Posterior vena cava (tissue), 2 donors: Measurements from ENCODE around the gene DCAF4. TPM values are rescaled to one million over a fixed set of nuclear protein-coding genes. Genes with fewer than 3 reads are reported as not detected.
"Not testable (repeated sequence)": the region's sequence is repeated elsewhere in the genome, so short reads cannot be mapped to it uniquely, and the experiment has no call there.

Source experiments
- DNase-seq: peaks from one replicate; pipeline ENCODE4 v3.0.0-alpha.2; 2020; ENCODE audit warnings: low spot score
- intact Hi-C, 2 donors: fragments of 100-400 bp; cut with DNase I; formaldehyde crosslinking; loops; one replicate each; pipeline versions ENCODE4 v1.14.1 to v1.14.2; 2022 to 2023
- total RNA-seq, 2 donors: library from RNA; stranded (reverse); fragmentation: NEBNext Ultra II Directional; extraction: Animal tissue kit (Norgen Biotek cat#: 25700); gene quantifications; one replicate each; pipeline ENCODE4 v1.2.1, GENCODE V29; 2021
- donor health status: DM: yes; HTN: yes; CAD: no.
- donor health status: DM: yes; HTN: yes; CAD: no.

DCAF4 gene
- total RNA-seq, 2 donors from 2014 or later: 7.4 to 11.3 TPM

DNA sequence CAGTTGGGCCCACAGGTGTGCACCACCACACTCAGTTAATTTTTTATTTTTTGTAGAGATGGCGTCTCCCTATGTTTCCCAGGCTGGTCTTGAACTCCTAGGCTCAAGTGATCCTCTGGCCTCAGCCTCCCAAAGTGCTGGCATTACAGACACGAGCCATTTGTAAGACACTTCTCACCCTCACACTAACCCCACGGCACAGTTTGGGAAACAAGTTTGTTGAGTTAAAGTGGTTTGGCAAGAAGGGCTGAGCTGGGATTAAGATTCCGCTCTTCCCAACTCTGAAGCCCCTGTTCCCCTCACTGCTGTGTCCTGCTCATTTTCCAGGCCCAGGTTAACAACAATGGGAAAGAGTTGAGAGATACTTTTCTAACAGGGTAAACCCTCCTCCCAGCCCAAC lies 34.8 kb downstream of the DCAF4 start:
- intact Hi-C loops, DNase-seq: not testable (repeated sequence)

DNA sequence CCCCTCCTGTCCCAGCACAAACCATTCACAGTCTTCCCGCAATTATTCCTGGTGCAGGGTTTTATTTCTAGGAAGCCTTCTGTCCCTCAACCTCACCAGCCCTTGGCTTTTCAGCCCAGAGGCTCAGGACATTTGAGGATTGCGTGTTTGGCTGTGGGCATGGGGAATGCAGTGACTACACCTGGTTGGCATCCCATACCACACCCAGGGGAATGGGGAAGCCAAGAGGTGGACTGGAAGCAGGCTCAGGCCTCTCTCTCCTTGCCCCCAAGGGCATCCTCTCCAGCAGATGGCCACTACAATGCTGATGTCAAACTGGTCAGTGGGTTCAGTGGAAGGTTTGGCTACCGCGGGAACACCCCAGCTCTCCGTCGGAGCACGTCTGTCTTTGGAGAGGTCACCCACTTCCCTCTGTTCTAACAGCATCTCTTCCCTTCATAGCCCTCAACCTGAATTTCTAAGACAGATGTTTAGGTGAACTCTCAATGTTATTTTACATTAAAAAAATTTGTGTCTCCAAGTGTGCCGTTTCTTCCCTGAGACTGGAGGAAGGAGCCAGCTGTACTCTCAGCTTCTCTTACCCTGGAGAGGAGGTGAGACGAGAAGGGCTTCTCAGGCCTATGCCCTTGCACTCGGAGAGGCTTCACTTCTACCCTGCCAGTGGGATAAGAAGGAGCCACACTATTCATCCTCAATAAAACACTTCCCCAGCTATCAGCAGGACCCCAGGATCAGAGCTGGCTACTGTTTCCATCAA lies 35.5 kb downstream of the DCAF4 start:
- DNase-seq: no peak

DNA sequence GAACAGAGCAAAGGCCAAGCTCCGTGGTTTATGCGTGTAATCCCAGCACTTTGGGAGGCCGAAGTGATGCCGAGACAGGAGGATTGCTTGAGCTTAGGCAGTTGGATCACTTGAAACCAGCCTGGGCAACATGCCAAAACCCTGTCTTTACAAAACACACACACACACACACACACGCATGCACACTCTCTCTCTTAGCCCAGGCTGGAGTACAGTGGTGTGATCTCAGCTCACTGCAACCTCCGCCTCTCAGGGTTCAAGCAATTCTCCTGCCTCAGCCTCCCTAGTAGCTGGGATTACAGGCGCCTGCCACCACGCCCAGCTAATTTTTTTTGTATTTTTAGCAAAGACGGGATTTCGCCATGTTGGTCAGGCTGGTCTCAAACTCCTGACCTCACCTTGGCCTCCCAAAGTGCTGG lies 36.1 kb downstream of the DCAF4 start:
- DNase-seq, intact Hi-C loops: not testable (repeated sequence)

More for the DNA sequence above, 35.5 kb downstream of the DCAF4 start:
- intact Hi-C loops: no loop called here

DNA sequence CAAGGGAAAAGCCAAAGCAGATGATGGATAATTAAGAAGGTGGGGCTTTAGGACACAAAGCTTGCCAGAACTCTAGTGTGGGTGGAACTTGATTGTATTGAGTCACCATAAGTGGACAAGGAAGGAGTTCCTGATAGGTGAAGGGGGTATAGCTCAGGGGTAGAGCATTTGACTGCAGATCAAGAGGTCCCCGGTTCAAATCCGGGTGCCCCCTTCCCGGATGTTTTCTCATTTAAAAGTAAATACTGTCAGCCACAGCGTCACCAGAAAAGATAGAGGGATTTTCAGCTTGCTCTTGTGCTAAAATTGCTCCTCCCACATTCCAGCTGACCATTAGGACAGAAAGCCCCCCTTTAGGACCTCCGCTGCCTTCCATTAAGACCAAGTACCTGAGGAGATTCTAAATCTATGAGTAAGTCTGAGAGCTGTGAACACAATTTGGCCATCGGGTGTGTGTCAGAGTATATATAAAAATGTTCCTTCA lies 36.6 kb downstream of the DCAF4 start:
- intact Hi-C loops: no loop called here
- DNase-seq: no peak

DNA sequence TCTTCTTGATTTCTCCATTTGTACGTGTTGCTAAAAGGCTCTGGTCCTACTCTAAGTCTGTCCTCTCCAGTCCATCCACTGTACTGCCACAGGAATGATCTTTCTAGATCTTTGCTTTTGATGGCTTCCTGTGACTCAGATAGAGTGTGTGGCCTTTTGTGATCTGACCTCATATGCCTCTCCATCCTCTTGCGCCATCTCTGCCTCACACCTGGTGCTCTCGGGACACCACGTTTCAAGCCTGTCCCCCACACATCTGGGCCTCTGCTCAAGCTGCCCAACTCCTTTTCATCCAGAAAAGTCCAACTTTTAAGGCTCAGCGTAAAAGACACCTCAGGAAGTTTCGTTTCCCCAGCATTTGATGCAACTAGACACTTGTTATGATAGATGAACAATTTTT lies 39.0 kb downstream of the DCAF4 start:
- DNase-seq: no peak
- intact Hi-C loops: no loop called here

DNA sequence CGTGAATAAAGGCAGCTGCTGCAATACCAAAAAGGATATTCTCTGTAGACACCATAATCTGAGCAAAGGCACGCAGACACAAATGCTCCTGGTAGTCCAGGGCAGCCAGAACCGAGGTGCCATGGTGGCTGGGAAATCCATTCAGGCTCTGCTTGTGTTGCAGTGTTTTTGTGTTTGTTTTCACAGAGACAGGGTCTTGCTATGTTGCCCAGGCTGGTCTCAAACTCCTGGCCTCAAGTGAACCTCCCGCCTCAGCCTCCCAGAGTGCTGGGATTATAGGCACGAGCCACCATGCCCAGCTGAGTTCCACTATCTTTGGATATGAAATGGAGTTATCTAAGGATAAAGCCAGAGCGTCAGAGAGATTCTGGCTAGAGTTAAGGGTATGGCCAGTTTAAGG lies 39.8 kb downstream of the DCAF4 start:
- intact Hi-C loops: no loop called here
- no peak for DNase-seq

DNA sequence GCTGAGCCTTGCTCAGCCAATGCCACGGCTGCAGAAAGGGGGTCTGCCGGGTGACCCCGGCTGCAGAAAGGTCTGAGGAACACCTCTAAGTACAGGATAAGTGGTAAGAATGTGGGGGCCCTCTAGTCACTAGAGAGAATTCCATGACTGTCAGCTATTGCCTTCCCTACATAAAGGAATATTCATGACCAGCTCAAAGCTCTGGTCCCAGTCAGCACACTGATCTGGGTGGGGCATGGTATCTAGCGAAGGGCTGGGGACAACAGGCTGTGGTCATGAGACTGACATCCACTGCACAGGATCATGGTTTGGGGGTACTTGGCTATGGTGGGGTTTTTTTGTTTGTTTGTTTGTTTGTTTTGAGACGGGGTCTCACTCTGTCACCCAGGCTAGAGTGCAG lies 42.1 kb downstream of the DCAF4 start:
- intact Hi-C loops: no loop called here
- DNase-seq: no peak

DNA sequence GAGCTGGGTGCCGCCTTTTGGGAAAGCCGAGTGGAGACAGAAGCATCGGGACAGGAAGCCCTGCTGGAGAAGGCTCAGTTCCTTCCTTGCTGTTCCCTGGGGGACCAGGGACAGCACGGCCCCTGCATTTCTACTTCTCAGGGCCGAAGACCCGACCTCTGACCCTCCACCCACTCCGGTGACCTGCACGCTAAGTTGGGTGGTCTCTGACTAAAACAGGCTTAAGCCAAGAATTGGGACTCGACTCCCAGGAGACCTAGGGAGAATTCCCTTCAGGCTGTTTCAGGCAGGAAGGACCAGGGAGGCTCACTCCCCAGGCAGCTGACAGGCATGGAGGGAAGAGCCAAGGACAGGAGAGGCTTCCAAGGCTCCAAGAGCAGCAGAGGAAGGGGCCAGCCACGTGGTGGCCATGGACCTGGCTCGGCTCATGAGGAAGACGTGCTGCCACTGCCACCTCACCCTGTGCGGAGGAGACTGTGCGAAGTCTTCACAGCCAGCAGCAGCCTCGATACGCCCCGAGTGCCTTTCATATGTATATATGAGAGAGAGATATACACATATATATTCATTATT lies 43.9 kb downstream of the DCAF4 start:
- DNase-seq: no peak
- intact Hi-C loops: loop anchor here in 1 of 2 donors (5.0 kb wide), 1 partner anchor 703 kb away; no protein-coding TSS in a partner anchor

DNA sequence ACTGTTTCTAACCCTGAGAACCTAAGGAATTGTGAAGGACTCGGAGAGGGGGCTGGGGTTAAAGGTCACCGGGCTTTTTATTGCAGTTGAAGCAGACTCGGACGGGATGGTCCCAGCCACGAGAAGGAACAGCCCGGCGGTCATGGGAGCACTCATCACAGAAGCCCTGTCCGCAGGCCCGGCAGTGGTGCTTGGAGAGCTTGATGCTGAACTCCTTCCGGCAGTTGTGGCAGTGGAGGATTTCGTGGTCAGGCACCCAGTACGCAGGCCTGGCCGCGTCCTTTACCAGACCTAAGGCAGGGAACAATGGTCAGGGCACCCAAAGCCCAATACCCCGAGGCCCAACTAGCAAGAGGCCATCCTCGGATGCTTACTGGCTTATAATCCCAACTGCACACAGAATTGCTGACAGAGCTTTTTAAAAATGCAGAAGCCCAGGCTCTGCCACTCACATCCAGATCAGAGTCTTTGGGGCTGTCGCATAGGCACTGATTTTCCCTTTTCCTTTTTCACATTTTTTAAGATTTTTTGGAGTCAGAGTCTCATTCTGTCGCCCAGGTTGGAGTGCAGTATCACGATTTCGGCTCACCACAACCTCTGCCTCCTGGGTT lies 44.7 kb downstream of the DCAF4 start:
- intact Hi-C loops: loop anchor here in 1 of 2 donors (5.0 kb wide), 1 partner anchor 704 kb away; no protein-coding TSS in a partner anchor
- no peak for DNase-seq

DNA sequence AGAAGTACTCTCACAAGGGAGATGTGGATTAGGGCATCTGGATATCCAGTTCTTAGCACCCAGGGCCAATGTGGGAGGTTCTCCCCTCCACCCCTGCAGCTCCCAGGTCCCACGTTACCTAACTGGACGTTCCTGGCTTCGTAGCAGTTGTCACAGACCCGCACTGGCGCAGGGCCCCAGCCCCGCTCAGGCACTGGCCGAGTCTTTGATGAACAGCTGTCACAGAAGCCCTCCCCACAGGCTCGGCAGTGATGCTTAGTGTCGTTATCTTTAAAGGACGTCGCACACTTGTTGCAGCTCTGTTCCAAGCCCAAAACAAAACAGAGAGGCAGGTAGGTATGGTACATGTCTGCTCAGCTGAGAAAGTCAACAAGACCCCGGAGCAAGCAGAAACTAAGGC lies 48.4 kb downstream of the DCAF4 start:
- DNase-seq: no peak
- intact Hi-C loops: loop anchor here in 1 of 2 donors (5.0 kb wide), 1 partner anchor 707 kb away; no protein-coding TSS in a partner anchor

DNA sequence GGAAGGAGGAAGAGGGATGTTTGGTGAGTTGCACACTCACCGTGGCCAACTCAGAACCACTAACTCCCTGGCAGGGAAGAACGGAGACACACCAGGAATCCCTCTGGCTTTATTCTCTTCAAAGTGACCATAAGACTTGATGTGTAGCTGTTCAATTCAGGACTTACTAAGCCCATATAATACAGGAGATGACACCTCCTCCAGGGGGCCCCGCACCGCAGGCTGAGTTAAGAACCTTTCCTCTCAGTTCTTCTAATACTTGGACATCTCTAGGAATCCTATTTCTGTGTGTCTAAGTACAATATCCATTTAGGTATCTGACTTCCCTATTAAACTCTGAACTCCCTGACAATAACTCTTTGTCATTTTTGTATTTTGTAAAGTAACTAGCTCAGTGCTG lies 49.5 kb downstream of the DCAF4 start:
- intact Hi-C loops: no loop called here

DNA sequence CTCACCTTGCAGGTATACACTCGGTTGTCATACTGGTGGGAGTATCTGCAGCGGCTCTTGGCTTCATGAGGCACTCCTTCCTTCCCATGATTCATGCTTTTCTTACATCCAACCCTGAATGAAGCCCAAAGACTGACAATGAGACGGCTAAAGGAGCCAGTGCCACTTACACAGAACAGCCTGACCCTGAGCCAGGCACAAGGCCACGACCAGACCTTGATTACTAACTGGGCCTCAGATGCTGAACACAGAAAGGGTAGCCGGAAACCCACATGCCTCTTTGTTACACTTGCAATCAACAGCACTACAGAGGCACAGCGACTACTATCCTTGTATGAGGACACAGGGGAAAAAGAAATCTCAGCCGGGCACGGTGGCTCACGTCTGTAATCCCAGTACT lies 52.6 kb downstream of the DCAF4 start:
- intact Hi-C loops: no loop called here
- DNase-seq: no peak

More for the DNA sequence above, 49.5 kb downstream of the DCAF4 start:
- no peak for DNase-seq

DNA sequence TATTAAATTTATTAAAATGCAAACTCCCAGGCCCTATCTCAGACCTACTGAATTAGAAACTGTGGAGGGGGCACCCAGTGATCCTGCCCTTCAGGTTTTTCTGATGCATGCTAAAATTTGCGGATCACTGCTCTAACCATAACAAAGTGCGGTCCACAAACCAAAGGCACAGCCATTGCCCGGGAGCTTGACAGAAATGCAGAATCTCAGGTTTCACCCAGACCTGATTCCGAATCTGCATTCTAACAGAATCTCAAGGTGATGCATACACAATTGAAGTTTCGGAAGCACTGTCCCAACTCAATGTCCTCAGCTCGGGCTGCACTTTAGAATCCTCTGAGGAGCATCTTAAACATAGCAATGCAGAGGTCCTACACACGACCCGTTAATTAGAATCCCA lies 54.6 kb downstream of the DCAF4 start:
- intact Hi-C loops: no loop called here
- no peak for DNase-seq

DNA sequence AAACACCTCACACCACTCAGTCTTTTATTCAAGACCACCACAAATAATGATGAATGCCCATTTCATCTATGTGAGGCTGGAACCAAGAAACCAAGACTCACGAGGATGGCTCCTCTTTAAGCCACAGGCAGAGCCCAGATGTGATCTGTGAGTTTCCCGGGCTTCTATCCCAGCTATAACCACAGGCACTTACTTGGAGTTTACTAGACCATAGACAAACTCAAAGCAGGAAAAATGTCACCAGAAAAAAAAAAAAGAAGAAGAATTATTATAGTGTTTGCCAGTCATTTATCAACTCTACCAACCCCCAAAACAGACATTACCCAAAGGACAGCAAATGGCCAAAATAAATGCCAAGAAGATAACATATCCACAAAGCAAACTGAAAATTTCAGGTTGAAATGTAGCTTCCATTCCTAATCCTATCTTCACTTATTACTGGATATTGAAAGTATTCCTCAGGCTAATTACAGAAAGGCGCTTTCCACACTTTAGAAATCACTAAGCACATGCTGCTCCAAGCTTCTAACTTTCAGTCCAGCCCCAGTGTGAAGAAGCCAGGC lies 56.0 kb downstream of the DCAF4 start:
- DNase-seq: no peak
- intact Hi-C loops: no loop called here

DNA sequence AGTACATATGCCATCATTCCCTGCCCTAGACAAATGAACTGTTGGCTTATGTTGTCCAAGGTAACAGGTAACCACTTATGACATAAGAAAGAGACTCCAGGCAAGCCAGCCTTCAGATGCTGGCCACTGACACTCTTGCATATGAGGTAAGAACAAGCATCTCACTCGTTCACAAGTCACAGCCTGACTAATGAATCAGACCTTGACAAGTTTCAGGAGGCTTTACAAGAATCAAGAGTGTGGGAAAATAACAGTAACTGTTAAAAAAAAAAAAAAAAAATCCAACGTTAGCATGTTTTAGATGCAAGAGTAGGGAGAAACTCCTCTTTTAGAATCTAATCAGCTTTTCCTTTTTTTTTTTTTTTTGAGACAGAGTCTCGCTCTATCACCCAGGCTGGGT lies 60.0 kb downstream of the DCAF4 start:
- intact Hi-C loops: no loop called here
- no peak for DNase-seq

DNA sequence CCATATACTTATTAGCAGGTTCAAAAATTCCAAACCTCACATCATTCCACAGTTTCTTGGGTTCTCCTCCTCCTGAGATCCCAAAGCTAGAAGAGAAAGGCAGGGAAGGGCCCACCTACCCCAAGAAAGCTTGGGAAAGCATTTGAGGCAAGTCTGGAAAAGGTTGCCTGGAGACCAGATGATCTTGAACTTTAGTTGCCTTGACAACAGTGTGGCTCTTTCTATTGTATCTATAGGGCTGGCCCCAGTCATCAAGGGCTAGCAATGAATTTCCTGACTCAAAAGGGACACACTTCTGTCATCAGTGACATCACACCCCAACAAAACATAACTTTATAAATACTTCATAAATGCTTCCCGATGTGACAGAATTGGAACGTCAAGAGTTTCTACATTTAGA lies 60.6 kb downstream of the DCAF4 start:
- intact Hi-C loops: no loop called here
- DNase-seq: no peak

DNA sequence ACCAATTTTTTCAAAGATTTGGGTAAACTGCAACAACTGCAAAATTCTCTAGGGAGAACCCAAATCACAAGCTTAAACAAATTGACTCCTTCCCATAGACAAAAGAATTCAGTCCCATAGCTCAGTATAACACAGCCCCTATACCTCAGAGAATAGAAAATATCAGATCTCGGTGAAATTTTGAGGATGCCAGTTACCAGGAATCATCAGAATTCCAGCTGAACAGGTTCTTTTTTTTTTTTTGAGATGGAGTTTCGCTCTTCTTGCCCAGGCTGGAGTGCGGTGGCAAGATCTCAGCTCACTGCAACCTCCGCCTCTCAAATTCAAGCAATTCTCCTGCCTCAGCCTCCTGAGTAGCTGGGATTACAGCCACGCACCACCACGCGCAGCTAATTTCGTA lies 63.9 kb downstream of the DCAF4 start:
- intact Hi-C loops: no loop called here
- no peak for DNase-seq

DNA sequence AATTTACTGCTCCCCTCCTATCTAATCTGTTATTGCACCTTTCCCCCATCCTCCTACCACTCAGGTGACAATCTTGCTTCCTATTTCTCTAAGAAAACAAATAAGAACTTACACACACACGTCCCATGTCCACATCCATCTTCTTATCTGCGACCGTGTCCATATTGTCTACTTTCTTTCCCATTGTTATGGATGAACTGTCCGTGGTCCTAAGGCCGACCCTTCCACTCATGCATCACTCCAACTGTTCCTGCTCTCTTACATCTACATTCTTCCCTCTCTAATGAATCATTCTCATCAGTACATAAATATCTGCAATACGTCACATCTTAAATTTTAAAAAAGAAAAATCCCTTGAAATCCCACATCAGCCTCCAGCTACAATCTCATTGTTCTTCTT lies 70.7 kb downstream of the DCAF4 start:
- no peak for DNase-seq
- intact Hi-C loops: loop anchor here in 1 of 2 donors (1.0 kb wide), 1 partner anchor 20 kb away; no protein-coding TSS in a partner anchor

DNA sequence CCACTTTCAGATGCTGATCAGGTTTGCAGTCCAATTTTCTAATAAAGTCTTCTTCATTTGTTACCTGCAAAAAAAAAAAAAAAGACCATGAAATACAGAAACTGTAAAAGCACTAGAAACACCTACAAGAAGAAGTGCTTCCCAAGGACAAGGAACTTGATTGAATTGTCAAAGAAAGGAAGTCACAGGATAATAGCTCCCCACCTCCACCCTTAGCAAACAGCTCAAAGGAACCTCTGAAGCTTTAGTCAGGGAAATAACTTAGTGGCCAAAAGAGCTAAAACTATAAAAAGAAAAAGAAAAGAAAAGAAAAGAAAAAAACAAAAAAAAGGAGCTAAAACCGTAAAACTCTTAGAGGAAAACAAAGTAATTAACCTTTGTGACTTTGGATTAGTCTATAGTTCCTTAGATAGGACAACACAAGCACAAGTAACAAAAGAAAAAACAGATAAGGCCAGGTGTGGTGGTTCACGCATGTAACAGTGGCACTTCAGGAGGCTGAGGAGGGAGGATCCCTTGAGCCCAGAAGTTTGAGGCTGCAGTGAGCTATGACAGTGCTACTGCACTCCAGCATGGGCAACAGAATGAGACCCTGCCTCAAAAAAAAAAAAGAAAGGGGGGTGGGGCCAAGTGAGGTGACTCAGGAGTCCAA lies 72.1 kb downstream of the DCAF4 start:
- DNase-seq: no peak
- intact Hi-C loops: no loop called here

DNA sequence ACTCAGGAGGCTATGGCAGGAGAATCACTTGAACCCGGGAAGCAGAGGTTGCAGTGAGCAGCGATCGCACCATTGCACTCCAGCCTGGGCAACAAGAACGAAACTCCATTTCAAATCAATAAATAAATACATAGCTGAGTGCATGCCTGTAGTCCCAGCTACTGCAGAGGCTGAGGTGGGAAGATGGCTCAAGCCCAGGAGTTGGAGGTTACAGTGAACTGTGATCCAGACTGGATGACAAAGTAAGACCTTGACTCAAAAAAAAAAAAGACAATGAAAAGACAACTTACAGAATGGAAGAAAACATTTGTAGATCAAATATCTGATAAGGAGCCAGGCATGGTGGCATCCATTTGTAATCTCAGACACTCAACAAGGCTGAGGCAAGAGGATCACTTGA lies 73.1 kb downstream of the DCAF4 start:
- intact Hi-C loops: no loop called here
- DNase-seq: no peak
